ENCODE data around the gene YDJC. TPM values are rescaled to one million over a fixed set of nuclear protein-coding genes. Genes with fewer than 3 reads are reported as not detected.

The YDJC gene
- total and polyA plus RNA-seq, 2 of the 13 experiments (the other 11 are each of a cell fraction or from before 2014, with no cell fraction given), result 15.3 to 32.0 TPM

DNA sequence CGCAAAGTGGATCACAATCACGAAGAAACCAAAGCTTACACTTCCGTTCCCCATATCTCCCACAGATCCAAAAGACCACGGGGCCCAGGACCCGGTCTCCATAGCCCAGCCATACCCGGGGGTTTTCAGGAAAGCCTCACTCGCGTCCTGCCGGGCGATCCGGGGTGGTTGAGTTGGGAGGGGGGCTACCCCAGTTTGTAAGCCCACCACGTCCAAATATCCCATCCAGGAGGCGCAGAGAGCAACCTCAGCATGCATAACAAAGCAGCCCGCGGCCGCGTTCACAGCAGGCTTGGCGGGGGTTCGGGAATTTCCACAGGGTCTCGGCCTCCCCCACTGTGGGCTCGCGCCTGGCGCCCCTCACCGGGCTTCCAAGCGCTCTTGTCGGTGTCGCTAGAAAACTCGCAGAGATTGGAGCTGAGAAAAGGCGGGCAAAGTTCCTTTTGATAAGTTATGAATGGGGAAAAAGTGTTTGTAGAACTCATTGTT is 21.7 kb upstream of the YDJC start (continued):
- no peak for TF ChIP-seq PAX8 (CRISPR knock-in tag; IDR thresholded peaks at IDR 0.05; ENCODE audit: borderline replicate concordance)
- no peak for TF ChIP-seq TCF7L2 (IDR thresholded peaks at IDR 0.05; ENCODE audit: low read depth, low read length)
- TF ChIP-seq ZNF878 (CRISPR knock-in tag; IDR thresholded peaks at IDR 0.05), result peak; percentile 75; the same call in 1 of the 2 replicates
- no peak for TF ChIP-seq U2AF2 (IDR thresholded peaks at IDR 0.05; ENCODE audit: low read depth, low read length)
- no peak for TF ChIP-seq TFAP4 (IDR thresholded peaks at IDR 0.05; ENCODE audit: borderline replicate concordance, low read depth)
- no peak for TF ChIP-seq ZSCAN12 (CRISPR knock-in tag; IDR thresholded peaks at IDR 0.05)
- no peak for TF ChIP-seq IKZF4 (CRISPR knock-in tag; IDR thresholded peaks at IDR 0.05; ENCODE audit: borderline replicate concordance, low read depth, not compliant biosample characterization)
- TF ChIP-seq POLR2G (IDR thresholded peaks at IDR 0.05; ENCODE audit: low read depth, low read length), result peak; percentile 63
- peak; percentile 61 for TF ChIP-seq ZNF501 (CRISPR knock-in tag; IDR thresholded peaks at IDR 0.05)
- TF ChIP-seq MAFG (CRISPR knock-in tag; IDR thresholded peaks at IDR 0.05), result no peak
- 0 out of 2 replicates have a peak, but pooled peaks have one; percentile 21 for TF ChIP-seq NKX3-1 (CRISPR knock-in tag; IDR thresholded peaks at IDR 0.05)
- TF ChIP-seq ZNF577 (CRISPR knock-in tag; IDR thresholded peaks at IDR 0.05; ENCODE audit: borderline replicate concordance, low read depth), result no peak
- TF ChIP-seq, protein P1, sequence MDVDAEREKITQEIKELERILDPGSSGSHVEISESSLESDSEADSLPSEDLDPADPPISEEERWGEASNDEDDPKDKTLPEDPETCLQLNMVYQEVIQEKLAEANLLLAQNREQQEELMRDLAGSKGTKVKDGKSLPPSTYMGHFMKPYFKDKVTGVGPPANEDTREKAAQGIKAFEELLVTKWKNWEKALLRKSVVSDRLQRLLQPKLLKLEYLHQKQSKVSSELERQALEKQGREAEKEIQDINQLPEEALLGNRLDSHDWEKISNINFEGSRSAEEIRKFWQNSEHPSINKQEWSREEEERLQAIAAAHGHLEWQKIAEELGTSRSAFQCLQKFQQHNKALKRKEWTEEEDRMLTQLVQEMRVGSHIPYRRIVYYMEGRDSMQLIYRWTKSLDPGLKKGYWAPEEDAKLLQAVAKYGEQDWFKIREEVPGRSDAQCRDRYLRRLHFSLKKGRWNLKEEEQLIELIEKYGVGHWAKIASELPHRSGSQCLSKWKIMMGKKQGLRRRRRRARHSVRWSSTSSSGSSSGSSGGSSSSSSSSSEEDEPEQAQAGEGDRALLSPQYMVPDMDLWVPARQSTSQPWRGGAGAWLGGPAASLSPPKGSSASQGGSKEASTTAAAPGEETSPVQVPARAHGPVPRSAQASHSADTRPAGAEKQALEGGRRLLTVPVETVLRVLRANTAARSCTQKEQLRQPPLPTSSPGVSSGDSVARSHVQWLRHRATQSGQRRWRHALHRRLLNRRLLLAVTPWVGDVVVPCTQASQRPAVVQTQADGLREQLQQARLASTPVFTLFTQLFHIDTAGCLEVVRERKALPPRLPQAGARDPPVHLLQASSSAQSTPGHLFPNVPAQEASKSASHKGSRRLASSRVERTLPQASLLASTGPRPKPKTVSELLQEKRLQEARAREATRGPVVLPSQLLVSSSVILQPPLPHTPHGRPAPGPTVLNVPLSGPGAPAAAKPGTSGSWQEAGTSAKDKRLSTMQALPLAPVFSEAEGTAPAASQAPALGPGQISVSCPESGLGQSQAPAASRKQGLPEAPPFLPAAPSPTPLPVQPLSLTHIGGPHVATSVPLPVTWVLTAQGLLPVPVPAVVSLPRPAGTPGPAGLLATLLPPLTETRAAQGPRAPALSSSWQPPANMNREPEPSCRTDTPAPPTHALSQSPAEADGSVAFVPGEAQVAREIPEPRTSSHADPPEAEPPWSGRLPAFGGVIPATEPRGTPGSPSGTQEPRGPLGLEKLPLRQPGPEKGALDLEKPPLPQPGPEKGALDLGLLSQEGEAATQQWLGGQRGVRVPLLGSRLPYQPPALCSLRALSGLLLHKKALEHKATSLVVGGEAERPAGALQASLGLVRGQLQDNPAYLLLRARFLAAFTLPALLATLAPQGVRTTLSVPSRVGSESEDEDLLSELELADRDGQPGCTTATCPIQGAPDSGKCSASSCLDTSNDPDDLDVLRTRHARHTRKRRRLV (CRISPR knock-in tag; IDR thresholded peaks at IDR 0.05), result 0 out of 2 replicates have a peak, but pooled peaks have one; percentile 49
- TF ChIP-seq ZNF543 (CRISPR knock-in tag; IDR thresholded peaks at IDR 0.05), result 0 out of 2 replicates have a peak, but pooled peaks have one; percentile 27
- no peak for TF ChIP-seq POLR2AphosphoS2 (IDR thresholded peaks at IDR 0.05; ENCODE audit: low read depth, low read length)
- no peak for TF ChIP-seq ARNT2 (CRISPR knock-in tag; IDR thresholded peaks at IDR 0.05; ENCODE audit: low read depth)
- TF ChIP-seq, protein P2, sequence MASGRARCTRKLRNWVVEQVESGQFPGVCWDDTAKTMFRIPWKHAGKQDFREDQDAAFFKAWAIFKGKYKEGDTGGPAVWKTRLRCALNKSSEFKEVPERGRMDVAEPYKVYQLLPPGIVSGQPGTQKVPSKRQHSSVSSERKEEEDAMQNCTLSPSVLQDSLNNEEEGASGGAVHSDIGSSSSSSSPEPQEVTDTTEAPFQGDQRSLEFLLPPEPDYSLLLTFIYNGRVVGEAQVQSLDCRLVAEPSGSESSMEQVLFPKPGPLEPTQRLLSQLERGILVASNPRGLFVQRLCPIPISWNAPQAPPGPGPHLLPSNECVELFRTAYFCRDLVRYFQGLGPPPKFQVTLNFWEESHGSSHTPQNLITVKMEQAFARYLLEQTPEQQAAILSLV (CRISPR knock-in tag; IDR thresholded peaks at IDR 0.05; ENCODE audit: borderline replicate concordance), result 0 out of 2 replicates have a peak, but pooled peaks have one; percentile 19
- no peak for TF ChIP-seq ZNF839 (CRISPR knock-in tag; IDR thresholded peaks at IDR 0.05; ENCODE audit: borderline replicate concordance)
- TF ChIP-seq ZNF674 (CRISPR knock-in tag; IDR thresholded peaks at IDR 0.05; ENCODE audit: low read depth), result no peak
- no peak for TF ChIP-seq ZBTB21 (CRISPR knock-in tag; IDR thresholded peaks at IDR 0.05)
- TF ChIP-seq HDAC1 (CRISPR knock-in tag; IDR thresholded peaks at IDR 0.05), result peak; percentile 55; the same call in 1 of the 2 replicates
- TF ChIP-seq ZNF605 (CRISPR knock-in tag; IDR thresholded peaks at IDR 0.05), result no peak
- no peak for TF ChIP-seq CBX1 (IDR thresholded peaks at IDR 0.05; ENCODE audit: low read depth)
- TF ChIP-seq KMT2B (CRISPR knock-in tag; IDR thresholded peaks at IDR 0.05), result peak; percentile 73; the same call in 1 of the 2 replicates
- no peak for TF ChIP-seq ZNF572 (CRISPR knock-in tag; IDR thresholded peaks at IDR 0.05)
- TF ChIP-seq ELF3 (CRISPR knock-in tag; IDR thresholded peaks at IDR 0.05), result no peak
